ENCODE measurements around the gene OR2L5. TPM values are rescaled to one million over a fixed set of nuclear protein-coding genes. Genes with fewer than 3 reads are reported as not detected.

OR2L5 gene
- total RNA-seq, 4 donors from 2014 or later = not detected

DNA sequence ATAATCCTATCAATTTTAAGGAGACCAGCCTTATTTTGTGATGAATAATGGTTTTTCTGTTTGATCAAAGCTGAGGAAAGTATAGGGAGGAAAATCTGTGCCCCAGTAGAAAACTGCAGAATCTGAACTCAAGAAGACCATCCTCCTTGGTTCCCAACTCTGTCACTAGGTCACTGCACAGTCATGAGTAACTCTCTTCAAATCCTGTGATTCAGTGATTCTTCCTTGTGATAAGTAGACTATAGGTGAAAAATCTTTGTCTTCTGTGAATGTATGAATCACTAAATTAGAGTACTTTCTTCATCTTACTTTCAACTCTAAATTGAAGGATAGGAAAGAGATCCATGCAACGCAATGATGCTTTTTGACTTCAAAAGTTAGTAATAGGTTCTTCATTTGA, 13.3 kb upstream of the OR2L5 start:
- Histone ChIP-seq H3K27me3 (no peaks in the 10 kb centered on the region), H3K4me3 (replicated peaks in 1 of 3) (no peak overlapping the region), H3K27ac (no peak overlapping the region), H3K9me3 (no peaks in the 10 kb centered on the region), H3K4me1 (no peaks in the 10 kb centered on the region), H3K36me3 (no peaks in the 10 kb centered on the region)
- intact Hi-C loops (cut with DNase I) = no loop called here
- TF ChIP-seq, protein P1, sequence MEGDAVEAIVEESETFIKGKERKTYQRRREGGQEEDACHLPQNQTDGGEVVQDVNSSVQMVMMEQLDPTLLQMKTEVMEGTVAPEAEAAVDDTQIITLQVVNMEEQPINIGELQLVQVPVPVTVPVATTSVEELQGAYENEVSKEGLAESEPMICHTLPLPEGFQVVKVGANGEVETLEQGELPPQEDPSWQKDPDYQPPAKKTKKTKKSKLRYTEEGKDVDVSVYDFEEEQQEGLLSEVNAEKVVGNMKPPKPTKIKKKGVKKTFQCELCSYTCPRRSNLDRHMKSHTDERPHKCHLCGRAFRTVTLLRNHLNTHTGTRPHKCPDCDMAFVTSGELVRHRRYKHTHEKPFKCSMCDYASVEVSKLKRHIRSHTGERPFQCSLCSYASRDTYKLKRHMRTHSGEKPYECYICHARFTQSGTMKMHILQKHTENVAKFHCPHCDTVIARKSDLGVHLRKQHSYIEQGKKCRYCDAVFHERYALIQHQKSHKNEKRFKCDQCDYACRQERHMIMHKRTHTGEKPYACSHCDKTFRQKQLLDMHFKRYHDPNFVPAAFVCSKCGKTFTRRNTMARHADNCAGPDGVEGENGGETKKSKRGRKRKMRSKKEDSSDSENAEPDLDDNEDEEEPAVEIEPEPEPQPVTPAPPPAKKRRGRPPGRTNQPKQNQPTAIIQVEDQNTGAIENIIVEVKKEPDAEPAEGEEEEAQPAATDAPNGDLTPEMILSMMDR (IDR thresholded peaks at IDR 0.05) = no peak
- TF ChIP-seq POLR2A (IDR thresholded peaks at IDR 0.05) = no peak
- 94 to 98% methylated on average over 1 of the region's 1 CpG for WGBS, 2 donors
- DNase-seq = no peak

DNA sequence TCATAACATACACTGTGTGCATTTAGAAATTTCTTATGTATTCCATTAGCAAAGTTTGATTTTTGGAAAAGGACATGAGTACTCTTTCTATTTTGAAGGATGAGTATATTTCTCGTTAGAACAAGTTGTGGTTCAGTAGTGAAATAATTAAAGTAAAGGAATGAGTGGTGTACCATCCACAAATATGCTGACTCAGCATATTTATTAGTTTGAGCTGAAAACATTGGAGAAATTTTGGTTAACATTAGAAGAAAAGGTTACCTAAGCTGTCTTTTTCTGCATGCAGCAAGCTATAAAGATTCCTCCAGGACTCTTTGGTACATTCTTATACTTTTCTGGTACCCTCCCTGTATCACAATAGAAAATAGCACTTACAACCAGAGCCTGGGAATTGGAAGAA, 5.7 kb upstream of the OR2L5 start:
- no peaks in the 10 kb centered on the region for H3K4me1 ChIP-seq
- no peak for DNase-seq
- TF ChIP-seq, protein P1 (IDR thresholded peaks at IDR 0.05) = no peak
- no peak for TF ChIP-seq POLR2A (IDR thresholded peaks at IDR 0.05)
- WGBS, 2 donors = 58 to 64% methylated on average over 1 of the region's 1 CpG
- no peaks in the 10 kb centered on the region for H3K9me3 ChIP-seq
- no peaks in the 10 kb centered on the region for H3K36me3 ChIP-seq
- no peak overlapping the region for H3K27ac ChIP-seq
- no peaks in the 10 kb centered on the region for H3K27me3 ChIP-seq
- intact Hi-C loops (cut with DNase I) = no loop called here
- H3K4me3 ChIP-seq (replicated peaks in 1 of 3) = no peak overlapping the region

DNA sequence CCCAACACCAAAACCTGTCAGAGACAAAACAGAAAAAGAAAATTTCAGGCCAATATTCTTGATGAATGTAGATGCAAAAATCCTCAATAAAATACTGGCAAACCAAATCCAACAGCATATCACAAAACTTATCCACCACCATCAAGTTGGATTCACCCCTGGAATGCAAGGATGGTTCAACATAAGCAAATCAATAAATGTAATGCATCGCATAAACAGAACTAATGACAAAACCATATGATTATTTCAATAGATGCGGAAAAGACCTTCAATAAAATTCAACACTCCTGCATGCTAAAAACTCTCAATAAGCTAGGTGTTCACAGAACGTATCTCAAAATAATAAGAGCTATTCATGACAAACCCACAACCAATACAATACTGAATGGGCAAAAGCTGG, 3.8 kb upstream of the OR2L5 start:
- intact Hi-C loops (cut with DNase I) = no loop called here
- Histone ChIP-seq H3K36me3 (no peaks in the 10 kb centered on the region), H3K27me3 (no peaks in the 10 kb centered on the region), H3K4me1 (no peaks in the 10 kb centered on the region), H3K9me3 (no peaks in the 10 kb centered on the region), H3K27ac (no peak overlapping the region), H3K4me3 (replicated peaks in 1 of 3) (no peak overlapping the region)
- TF ChIP-seq, protein P1 (IDR thresholded peaks at IDR 0.05) = no peak
- TF ChIP-seq POLR2A (IDR thresholded peaks at IDR 0.05) = no peak
- 88% methylated on average over 3 of the region's 3 CpGs for WGBS, 2 donors
- DNase-seq = no peak

DNA sequence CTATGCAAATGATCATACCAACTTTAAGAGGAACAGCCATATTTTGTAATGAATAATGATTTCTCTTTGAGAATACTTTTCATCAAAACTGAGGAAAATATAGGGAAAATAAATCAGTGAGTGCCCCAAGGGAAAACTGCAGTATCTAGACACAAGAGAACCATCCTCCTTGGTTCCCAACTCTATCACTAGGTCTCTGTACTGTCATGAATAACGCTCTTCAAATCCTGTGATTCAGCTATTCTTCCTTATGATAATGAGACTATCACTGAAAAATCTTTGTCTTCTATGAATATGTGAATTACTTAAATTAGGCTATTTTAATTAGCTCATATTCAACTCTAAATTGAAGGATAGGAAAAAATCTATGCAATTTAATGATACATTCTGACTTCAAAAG, 2.3 kb downstream of the OR2L5 start:
- WGBS, 2 donors = 89% methylated on average over 1 of the region's 1 CpG
- Histone ChIP-seq H3K4me3 (replicated peaks in 1 of 3) (no peak overlapping the region), H3K4me1 (no peaks in the 10 kb centered on the region), H3K27ac (no peak overlapping the region), H3K27me3 (no peaks in the 10 kb centered on the region), H3K36me3 (no peaks in the 10 kb centered on the region), H3K9me3 (no peaks in the 10 kb centered on the region)
- intact Hi-C loops (cut with DNase I) = no loop called here
- no peak for DNase-seq
- TF ChIP-seq, protein P1 (IDR thresholded peaks at IDR 0.05) = no peak
- no peak for TF ChIP-seq POLR2A (IDR thresholded peaks at IDR 0.05)

DNA sequence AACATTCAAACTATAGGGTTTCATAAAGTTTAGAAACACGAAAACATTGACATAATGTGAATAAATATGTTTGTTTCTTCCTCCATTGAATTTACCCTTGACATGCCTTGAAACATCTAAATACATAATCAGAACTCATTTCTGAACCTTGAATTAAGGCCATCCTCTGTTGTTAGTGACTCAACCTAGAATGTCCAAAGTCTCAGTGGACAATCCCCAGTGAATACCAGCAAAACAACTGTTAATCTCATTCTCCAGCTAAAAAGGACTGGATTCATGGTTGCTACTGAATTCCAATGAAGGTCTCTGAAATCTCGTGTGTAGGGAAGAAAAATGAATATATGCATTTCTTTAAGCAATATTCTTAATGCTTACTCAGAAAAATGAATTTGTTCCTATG, 16.3 kb downstream of the OR2L5 start, which contains the start of gene OR2L2:
Gene OR2L2, plus strand, starts transcription at position 301 of the 400 bp plus-strand sequence. CDS start 8,198 bp downstream, outside the sequence.
- DNase-seq = no peak
- TF ChIP-seq, protein P1 (IDR thresholded peaks at IDR 0.05) = no peak
- TF ChIP-seq POLR2A (IDR thresholded peaks at IDR 0.05) = no peak
- no peaks in the 10 kb centered on the region for H3K4me1 ChIP-seq
- no peaks in the 10 kb centered on the region for H3K27me3 ChIP-seq
- no peaks in the 10 kb centered on the region for H3K9me3 ChIP-seq
- H3K27ac ChIP-seq = no peak within 1 kb of the TSS
- intact Hi-C loops (cut with DNase I) = no loop called here
- H3K36me3 ChIP-seq = no peaks in the 10 kb centered on the region
- 54 to 65% methylated on average over 2 of the region's 2 CpGs for WGBS, 2 donors
- no peak within 1 kb of the TSS for H3K4me3 ChIP-seq (replicated peaks in 1 of 3)

All from thyroid gland (tissue), 4 donors.